Activated T-helper 9 cell treated with anti-CD3 and anti-CD28 coated beads, Interleukin-2, amount 50 U/mL, for 16 hours (primary cell): ENCODE results near the gene PIK3R1.

Source experiments
- DNase-seq: peaks from one replicate; pipeline ENCODE4 v3.0.0-alpha.2; 2020; ENCODE audit warnings: low read depth

Gene PIK3R1

GRCh38 chr5:68252673-68253623 is 37.4 kb downstream of the PIK3R1 start:
- DNase-seq: peak; percentile 17

GRCh38 chr5:68253624-68254585 is 38.3 kb downstream of the PIK3R1 start:
- no peak for DNase-seq

- no peak for DNase-seq
Measured at GRCh38 chr5:68254810-68255209, 39.3 kb downstream of the PIK3R1 start.

GRCh38 chr5:68255305-68256120 is 40.0 kb downstream of the PIK3R1 start:
- DNase-seq: no peak

GRCh38 chr5:68257210-68257609 is 41.7 kb downstream of the PIK3R1 start:
- no peak for DNase-seq

- no peak for DNase-seq
Measured at GRCh38 chr5:68258531-68258930, 43.0 kb downstream of the PIK3R1 start.

GRCh38 chr5:68259700-68260099 is 44.1 kb downstream of the PIK3R1 start:
- DNase-seq: no peak

GRCh38 chr5:68260467-68260866 is 44.9 kb downstream of the PIK3R1 start:
- no peak for DNase-seq

- no peak for DNase-seq
Measured at GRCh38 chr5:68261169-68261568, 45.6 kb downstream of the PIK3R1 start.

GRCh38 chr5:68261569-68262065 is 46.1 kb downstream of the PIK3R1 start:
- no peak for DNase-seq

GRCh38 chr5:68264024-68264956 is 48.7 kb downstream of the PIK3R1 start:
- no peak for DNase-seq

GRCh38 chr5:68265347-68265746 is 49.8 kb downstream of the PIK3R1 start:
- no peak for DNase-seq

- no peak for DNase-seq
Measured at GRCh38 chr5:68265822-68266395, 50.4 kb downstream of the PIK3R1 start.

- DNase-seq: no peak
Measured at GRCh38 chr5:68266457-68266856, 50.9 kb downstream of the PIK3R1 start.

- DNase-seq: no peak
Measured at GRCh38 chr5:68267066-68267465, 51.5 kb downstream of the PIK3R1 start.

GRCh38 chr5:68268101-68268851 is 52.7 kb downstream of the PIK3R1 start:
- DNase-seq: no peak

- no peak for DNase-seq
Measured at GRCh38 chr5:68268852-68269130, 53.2 kb downstream of the PIK3R1 start.

- no peak for DNase-seq
Measured at GRCh38 chr5:68269820-68270219, 54.3 kb downstream of the PIK3R1 start.

GRCh38 chr5:68270399-68270975 is 54.9 kb downstream of the PIK3R1 start:
- DNase-seq: no peak
